Left cardiac atrium (tissue), 4 donors: ENCODE measurements around the gene PAXX. TPM values are rescaled to one million over a fixed set of nuclear protein-coding genes. Genes with fewer than 3 reads are reported as not detected.
A peak's percentile ranks its signal among the peaks of the same experiment; 100 is the strongest.
"Not testable (repeated sequence)": the region's sequence is repeated elsewhere in the genome, so short reads cannot be mapped to it uniquely, and the experiment has no call there.

Source experiments
- ATAC-seq, 2 donors: fragments of 200-7000 bp; cut with Tn5 transposase; one replicate each; pipeline ENCODE4 v1.9.1; 2020; ENCODE audit warnings: mild to moderate bottlenecking in 2 of 2, moderate library complexity in 2 of 2
- DNase-seq: peaks from one replicate; pipeline ENCODE4 v3.0.0-alpha.2; 2020
- intact Hi-C, 2 donors: fragments of 100-400 bp; cut with DNase I; formaldehyde crosslinking; loops; one replicate each; pipeline versions ENCODE4 v1.14.1 to v1.15.1; 2022 to 2023
- total RNA-seq, 2 donors: library from RNA; stranded (reverse); fragmentation: NEBNext Ultra II Directional; extraction: Animal tissue kit (Norgen Biotek cat#: 25700); gene quantifications; one replicate each; pipeline ENCODE4 v1.2.1, GENCODE V29; 2021
- donor health status: DM: no; HTN: yes; CAD: no.
- donor health status: DM: no; HTN: yes; CAD: no; lungs with severe emphysema.
- donor health status: DM: yes; HTN: yes; CAD: no.
- donor health status: Dilated cardiomyopathy.

Gene PAXX
- total RNA-seq, 2 donors from 2014 or later = 25.4 to 30.2 TPM

- DNase-seq (no peak), ATAC-seq (no peak)
- intact Hi-C loops = no loop called here
Observed at GRCh38 chr9:137023157-137023556, 30.9 kb downstream of the PAXX start.

GRCh38 chr9:137023583-137023991 is 31.4 kb downstream of the PAXX start:
- intact Hi-C loops = no loop called here
- DNase-seq (no peak), ATAC-seq (no peak)

GRCh38 chr9:137025517-137025966 is 33.3 kb downstream of the PAXX start:
- DNase-seq (no peak), ATAC-seq (peak in 1 of 2 donors; percentile 9)
- intact Hi-C loops = no loop called here

GRCh38 chr9:137026384-137026783 is 34.2 kb downstream of the PAXX start:
- intact Hi-C loops = no loop called here
- no peak for ATAC-seq
- DNase-seq = no peak

GRCh38 chr9:137026828-137027227 is 34.6 kb downstream of the PAXX start:
- DNase-seq (no peak), ATAC-seq (no peak)
- intact Hi-C loops = no loop called here

- ATAC-seq = peak in 1 of 2 donors; percentile 2
- intact Hi-C loops = no loop called here
- DNase-seq = no peak
Observed at GRCh38 chr9:137027369-137028262, 35.4 kb downstream of the PAXX start, which contains the start of gene ABCA2. Gene ABCA2, minus strand, starts transcription at chr9:137028237. Its CDS starts 97 bp downstream, at chr9:137028140.

GRCh38 chr9:137028263-137029057 is 36.2 kb downstream of the PAXX start:
- DNase-seq = peak; percentile 64
- intact Hi-C loops = no loop called here

GRCh38 chr9:137029058-137029936 is 37.1 kb downstream of the PAXX start:
- ATAC-seq = peak; percentile 61 to 74
- DNase-seq = peak; percentile 86
- intact Hi-C loops = no loop called here

More at GRCh38 chr9:137028263-137029057, 36.2 kb downstream of the PAXX start:
- ATAC-seq = peak; percentile 36 to 55

- intact Hi-C loops = loop anchor here in 1 of 2 donors (5.0 kb wide), 1 partner anchor 83 kb away; the partner anchor contains the start of gene C8G
- ATAC-seq (no peak), DNase-seq (no peak)
Observed at GRCh38 chr9:137030006-137030405, 37.8 kb downstream of the PAXX start.

GRCh38 chr9:137030538-137031527 is 38.6 kb downstream of the PAXX start:
- DNase-seq = no peak
- intact Hi-C loops = loop anchor here in 1 of 2 donors (5.0 kb wide), 1 partner anchor 84 kb away; the partner anchor contains the start of gene C8G
- no peak for ATAC-seq

GRCh38 chr9:137031904-137032640 is 39.9 kb downstream of the PAXX start, which contains the start of gene FUT7:
Gene FUT7, minus strand, starts transcription at chr9:137032088. Its CDS starts 97 bp downstream, at chr9:137031991.
- no peak for DNase-seq
- intact Hi-C loops = loop anchor here in 1 of 2 donors (5.0 kb wide), 1 partner anchor 85 kb away; the partner anchor contains the start of gene C8G
- ATAC-seq = no peak

- ATAC-seq = peak in 1 of 2 donors; percentile 30
- DNase-seq = peak; percentile 67
- intact Hi-C loops = loop anchor here in 1 of 2 donors (5.0 kb wide), 1 partner anchor 86 kb away; the partner anchor contains the start of gene C8G
Observed at GRCh38 chr9:137032858-137033257, 40.6 kb downstream of the PAXX start.

- not testable (repeated sequence) for DNase-seq, ATAC-seq
- intact Hi-C loops = loop anchor here in 1 of 2 donors (5.0 kb wide), 1 partner anchor 86 kb away; the partner anchor contains the start of gene C8G
Observed at GRCh38 chr9:137033481-137033880, 41.3 kb downstream of the PAXX start.

- DNase-seq (no peak), ATAC-seq (no peak)
- intact Hi-C loops = loop anchor here (2.0 to 5.0 kb wide), 3 partner anchors 85 to 247 kb away; partner anchors contain the start of gene C8G (in 1 of the 2)
Observed at GRCh38 chr9:137034039-137034708, 42.0 kb downstream of the PAXX start.

- ATAC-seq (peak; percentile 72 to 82), DNase-seq (peak; percentile 78)
- intact Hi-C loops = loop anchor here (2.0 to 5.0 kb wide), 4 partner anchors 86 to 248 kb away; partner anchors contain the start of gene C8G (in 1 of the 2)
Observed at GRCh38 chr9:137034709-137035506, 42.7 kb downstream of the PAXX start.
